GM23338 (cell line): ENCODE data around the gene ZNF468. TPM values are rescaled to one million over a fixed set of nuclear protein-coding genes. Genes with fewer than 3 reads are reported as not detected.

Experiments
- ATAC-seq: fragments of 200-7000 bp; cut with Tn5 transposase; 3 replicates; pipeline ENCODE4 v1.9.1; 2020
- DNase-seq: peaks from one replicate; pipeline ENCODE4 v3.0.0-alpha.2; 2015; ENCODE audit warnings: low spot score
- H2AFZ ChIP-seq: fragments of 200-600 bp; sonication (generic); 2 replicates; pipeline ENCODE4 v1.8.0; 2016; ENCODE audit warnings: antibody characterized with exemption, mild to moderate bottlenecking, moderate library complexity
- H3F3A ChIP-seq: fragments of 200-600 bp; sonication (generic); replicated peaks from 2 replicates; pipeline ENCODE4 v1.8.0; 2017; ENCODE audit warnings: antibody characterized with exemption, mixed run types, low read depth
- H3K27ac ChIP-seq: fragments of 200-600 bp; sonication (generic); 2 replicates; pipeline ENCODE4 v1.6.1; 2016; ENCODE audit warnings: low read depth
- H3K27me3 ChIP-seq: fragments of 200-600 bp; sonication (generic); 2 replicates; pipeline ENCODE4 v1.8.0; 2016; ENCODE audit warnings: mild to moderate bottlenecking, mixed run types, moderate library complexity; ENCODE audit not compliant: insufficient read depth
- H3K36me3 ChIP-seq: fragments of 200-600 bp; sonication (generic); 2 replicates; pipeline ENCODE4 v1.8.0; 2016; ENCODE audit warnings: mild to moderate bottlenecking; ENCODE audit not compliant: insufficient read depth
- H3K4me1 ChIP-seq: fragments of 200-600 bp; sonication (generic); 2 replicates; pipeline ENCODE4 v1.8.0; 2016; ENCODE audit warnings: mild to moderate bottlenecking, moderate library complexity; ENCODE audit not compliant: insufficient read depth
- H3K4me2 ChIP-seq: fragments of 200-600 bp; sonication (generic); 2 replicates; pipeline ENCODE4 v1.7.1; 2017; ENCODE audit warnings: mixed run types
- H3K4me3 ChIP-seq: fragments of 200-600 bp; sonication (generic); 2 replicates; pipeline ENCODE4 v1.6.1; 2016; ENCODE audit warnings: mixed run types
- H3K79me2 ChIP-seq: fragments of 200-600 bp; sonication (generic); replicated peaks from 2 replicates; pipeline ENCODE4 v1.8.0; 2017; ENCODE audit warnings: mild to moderate bottlenecking; ENCODE audit not compliant: insufficient read depth
- H3K9me2 ChIP-seq: fragments of 200-600 bp; sonication (generic); 2 replicates; pipeline ENCODE4 v1.8.0; 2017; ENCODE audit not compliant: insufficient read depth
- H4K20me1 ChIP-seq: fragments of 200-600 bp; sonication (generic); replicated peaks from 2 replicates; pipeline ENCODE4 v1.8.0; 2017; ENCODE audit warnings: mild to moderate bottlenecking; ENCODE audit not compliant: insufficient read depth
- H3K27ac Mint-ChIP-seq: 2 replicates; pipeline ENCODE4 v1.8.0; 2020; ENCODE audit warnings: inconsistent platforms, mild to moderate bottlenecking, moderate library complexity, mixed read lengths
- H3K27me3 Mint-ChIP-seq: 3 replicates; pipeline ENCODE4 v1.8.0; 2022; ENCODE audit warnings: low read depth, mild to moderate bottlenecking, moderate library complexity, mixed read lengths, inconsistent platforms; ENCODE audit not compliant: insufficient read depth, poor library complexity
- H3K36me3 Mint-ChIP-seq: 3 replicates; pipeline ENCODE4 v1.8.0; 2021; ENCODE audit warnings: low read depth, mild to moderate bottlenecking, inconsistent platforms, moderate library complexity, mixed read lengths
- H3K4me1 Mint-ChIP-seq: 3 replicates; pipeline ENCODE4 v1.8.0; 2020; ENCODE audit warnings: mild to moderate bottlenecking, inconsistent platforms, mixed read lengths
- H3K4me3 Mint-ChIP-seq: 3 replicates; pipeline ENCODE4 v1.8.0; 2021; ENCODE audit warnings: moderate library complexity, mild to moderate bottlenecking, inconsistent platforms, mixed read lengths
- H3K9me3 Mint-ChIP-seq: 3 replicates; pipeline ENCODE4 v1.8.0; 2020; ENCODE audit warnings: moderate library complexity, mild to moderate bottlenecking, inconsistent platforms, mixed read lengths
- CREB1 ChIP-seq: fragments of 250-450 bp; sonication (Bioruptor Pico); IDR thresholded peaks from 2 replicates; pipeline ENCODE4 v1.5.0; 2020; ENCODE audit warnings: low read depth, mild to moderate bottlenecking, moderate library complexity
- JUNB ChIP-seq: IDR thresholded peaks from one replicate; pipeline ENCODE4 v1.6.1; 2016; ENCODE audit warnings: antibody characterized with exemption; ENCODE audit not compliant: unreplicated experiment
- STAT1 ChIP-seq: IDR thresholded peaks from one replicate; pipeline ENCODE4 v1.6.1; 2016; ENCODE audit warnings: antibody characterized with exemption; ENCODE audit not compliant: unreplicated experiment
- polyA plus RNA-seq: library from polyadenylated mRNA; unstranded; fragments of >200 nt; fragmentation: Nextera tagmentation; extraction: Ambion mirVana; gene quantifications from 2 replicates; pipeline ENCODE4 v1.2.1, GENCODE V29; 2016
- total RNA-seq: library from RNA; depleted of rRNA; stranded (reverse); fragments of >200 nt; shearing (Covaris generic); gene quantifications from 2 replicates; pipeline ENCODE4 v1.2.3, GENCODE V29; 2014
- TF ChIP-seq, protein P1 (sequence below): fragments of 250-450 bp; sonication (Bioruptor Pico); IDR thresholded peaks from 2 replicates; pipeline ENCODE4 v1.5.0; 2020; ENCODE audit warnings: mild to moderate bottlenecking, moderate library complexity
- TF ChIP-seq, protein P2 (sequence below): IDR thresholded peaks from one replicate; pipeline ENCODE4 v1.6.1; 2018; ENCODE audit warnings: antibody characterized with exemption; ENCODE audit not compliant: unreplicated experiment
- TF ChIP-seq, protein P3 (sequence below): IDR thresholded peaks from 2 replicates; pipeline ENCODE4 v1.6.1; 2016; ENCODE audit warnings: antibody characterized with exemption
- TF ChIP-seq, protein P4 (sequence below), 2 experiments: fragments of 200-600 bp in 1 of 2; sonication (generic) in 1 of 2; conservative IDR thresholded peaks; 2 replicates each; pipeline versions ENCODE4 v1.5.1 to v1.6.1; 2016 to 2017; ENCODE audit warnings: antibody characterized with exemption in 2 of 2, low read depth in 2 of 2, mild to moderate bottlenecking in 2 of 2, moderate library complexity in 1 of 2

ZNF468 gene
- total and polyA plus RNA-seq, 2 experiments from 2014 or later: 11.8 to 34.9 TPM

DNA sequence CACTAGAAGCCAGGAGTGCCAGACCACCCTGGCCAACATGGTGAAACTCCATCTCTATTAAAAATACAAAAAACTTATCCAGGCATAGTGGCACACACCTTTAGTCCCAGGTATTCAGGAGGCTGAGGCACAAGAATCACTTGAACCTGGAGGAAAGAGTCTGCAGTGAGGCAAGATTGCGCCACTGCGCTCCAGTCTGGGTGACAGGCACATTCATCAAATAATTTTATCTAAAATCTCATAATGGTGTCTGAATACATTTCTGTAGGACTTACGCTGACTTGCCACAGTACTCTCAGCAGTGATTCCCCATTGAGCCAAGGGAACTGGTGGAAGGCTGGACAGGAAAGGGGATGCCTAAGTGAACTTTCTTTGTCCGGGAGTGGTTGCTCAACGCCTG lies 31.7 kb downstream of the ZNF468 start (continued):
- TF ChIP-seq, protein P1, sequence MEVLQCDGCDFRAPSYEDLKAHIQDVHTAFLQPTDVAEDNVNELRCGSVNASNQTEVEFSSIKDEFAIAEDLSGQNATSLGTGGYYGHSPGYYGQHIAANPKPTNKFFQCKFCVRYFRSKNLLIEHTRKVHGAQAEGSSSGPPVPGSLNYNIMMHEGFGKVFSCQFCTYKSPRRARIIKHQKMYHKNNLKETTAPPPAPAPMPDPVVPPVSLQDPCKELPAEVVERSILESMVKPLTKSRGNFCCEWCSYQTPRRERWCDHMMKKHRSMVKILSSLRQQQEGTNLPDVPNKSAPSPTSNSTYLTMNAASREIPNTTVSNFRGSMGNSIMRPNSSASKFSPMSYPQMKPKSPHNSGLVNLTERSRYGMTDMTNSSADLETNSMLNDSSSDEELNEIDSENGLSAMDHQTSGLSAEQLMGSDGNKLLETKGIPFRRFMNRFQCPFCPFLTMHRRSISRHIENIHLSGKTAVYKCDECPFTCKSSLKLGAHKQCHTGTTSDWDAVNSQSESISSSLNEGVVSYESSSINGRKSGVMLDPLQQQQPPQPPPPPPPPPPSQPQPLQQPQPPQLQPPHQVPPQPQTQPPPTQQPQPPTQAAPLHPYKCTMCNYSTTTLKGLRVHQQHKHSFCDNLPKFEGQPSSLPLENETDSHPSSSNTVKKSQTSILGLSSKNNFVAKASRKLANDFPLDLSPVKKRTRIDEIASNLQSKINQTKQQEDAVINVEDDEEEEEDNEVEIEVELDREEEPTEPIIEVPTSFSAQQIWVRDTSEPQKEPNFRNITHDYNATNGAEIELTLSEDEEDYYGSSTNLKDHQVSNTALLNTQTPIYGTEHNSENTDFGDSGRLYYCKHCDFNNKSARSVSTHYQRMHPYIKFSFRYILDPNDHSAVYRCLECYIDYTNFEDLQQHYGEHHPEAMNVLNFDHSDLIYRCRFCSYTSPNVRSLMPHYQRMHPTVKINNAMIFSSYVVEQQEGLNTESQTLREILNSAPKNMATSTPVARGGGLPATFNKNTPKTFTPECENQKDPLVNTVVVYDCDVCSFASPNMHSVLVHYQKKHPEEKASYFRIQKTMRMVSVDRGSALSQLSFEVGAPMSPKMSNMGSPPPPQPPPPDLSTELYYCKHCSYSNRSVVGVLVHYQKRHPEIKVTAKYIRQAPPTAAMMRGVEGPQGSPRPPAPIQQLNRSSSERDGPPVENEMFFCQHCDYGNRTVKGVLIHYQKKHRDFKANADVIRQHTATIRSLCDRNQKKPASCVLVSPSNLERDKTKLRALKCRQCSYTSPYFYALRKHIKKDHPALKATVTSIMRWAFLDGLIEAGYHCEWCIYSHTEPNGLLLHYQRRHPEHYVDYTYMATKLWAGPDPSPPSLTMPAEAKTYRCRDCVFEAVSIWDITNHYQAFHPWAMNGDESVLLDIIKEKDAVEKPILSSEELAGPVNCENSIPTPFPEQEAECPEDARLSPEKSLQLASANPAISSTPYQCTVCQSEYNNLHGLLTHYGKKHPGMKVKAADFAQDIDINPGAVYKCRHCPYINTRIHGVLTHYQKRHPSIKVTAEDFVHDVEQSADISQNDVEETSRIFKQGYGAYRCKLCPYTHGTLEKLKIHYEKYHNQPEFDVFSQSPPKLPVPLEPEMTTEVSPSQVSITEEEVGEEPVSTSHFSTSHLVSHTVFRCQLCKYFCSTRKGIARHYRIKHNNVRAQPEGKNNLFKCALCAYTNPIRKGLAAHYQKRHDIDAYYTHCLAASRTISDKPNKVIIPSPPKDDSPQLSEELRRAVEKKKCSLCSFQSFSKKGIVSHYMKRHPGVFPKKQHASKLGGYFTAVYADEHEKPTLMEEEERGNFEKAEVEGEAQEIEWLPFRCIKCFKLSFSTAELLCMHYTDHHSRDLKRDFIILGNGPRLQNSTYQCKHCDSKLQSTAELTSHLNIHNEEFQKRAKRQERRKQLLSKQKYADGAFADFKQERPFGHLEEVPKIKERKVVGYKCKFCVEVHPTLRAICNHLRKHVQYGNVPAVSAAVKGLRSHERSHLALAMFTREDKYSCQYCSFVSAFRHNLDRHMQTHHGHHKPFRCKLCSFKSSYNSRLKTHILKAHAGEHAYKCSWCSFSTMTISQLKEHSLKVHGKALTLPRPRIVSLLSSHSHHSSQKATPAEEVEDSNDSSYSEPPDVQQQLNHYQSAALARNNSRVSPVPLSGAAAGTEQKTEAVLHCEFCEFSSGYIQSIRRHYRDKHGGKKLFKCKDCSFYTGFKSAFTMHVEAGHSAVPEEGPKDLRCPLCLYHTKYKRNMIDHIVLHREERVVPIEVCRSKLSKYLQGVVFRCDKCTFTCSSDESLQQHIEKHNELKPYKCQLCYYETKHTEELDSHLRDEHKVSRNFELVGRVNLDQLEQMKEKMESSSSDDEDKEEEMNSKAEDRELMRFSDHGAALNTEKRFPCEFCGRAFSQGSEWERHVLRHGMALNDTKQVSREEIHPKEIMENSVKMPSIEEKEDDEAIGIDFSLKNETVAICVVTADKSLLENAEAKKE: no peak
- TF ChIP-seq, protein P2, sequence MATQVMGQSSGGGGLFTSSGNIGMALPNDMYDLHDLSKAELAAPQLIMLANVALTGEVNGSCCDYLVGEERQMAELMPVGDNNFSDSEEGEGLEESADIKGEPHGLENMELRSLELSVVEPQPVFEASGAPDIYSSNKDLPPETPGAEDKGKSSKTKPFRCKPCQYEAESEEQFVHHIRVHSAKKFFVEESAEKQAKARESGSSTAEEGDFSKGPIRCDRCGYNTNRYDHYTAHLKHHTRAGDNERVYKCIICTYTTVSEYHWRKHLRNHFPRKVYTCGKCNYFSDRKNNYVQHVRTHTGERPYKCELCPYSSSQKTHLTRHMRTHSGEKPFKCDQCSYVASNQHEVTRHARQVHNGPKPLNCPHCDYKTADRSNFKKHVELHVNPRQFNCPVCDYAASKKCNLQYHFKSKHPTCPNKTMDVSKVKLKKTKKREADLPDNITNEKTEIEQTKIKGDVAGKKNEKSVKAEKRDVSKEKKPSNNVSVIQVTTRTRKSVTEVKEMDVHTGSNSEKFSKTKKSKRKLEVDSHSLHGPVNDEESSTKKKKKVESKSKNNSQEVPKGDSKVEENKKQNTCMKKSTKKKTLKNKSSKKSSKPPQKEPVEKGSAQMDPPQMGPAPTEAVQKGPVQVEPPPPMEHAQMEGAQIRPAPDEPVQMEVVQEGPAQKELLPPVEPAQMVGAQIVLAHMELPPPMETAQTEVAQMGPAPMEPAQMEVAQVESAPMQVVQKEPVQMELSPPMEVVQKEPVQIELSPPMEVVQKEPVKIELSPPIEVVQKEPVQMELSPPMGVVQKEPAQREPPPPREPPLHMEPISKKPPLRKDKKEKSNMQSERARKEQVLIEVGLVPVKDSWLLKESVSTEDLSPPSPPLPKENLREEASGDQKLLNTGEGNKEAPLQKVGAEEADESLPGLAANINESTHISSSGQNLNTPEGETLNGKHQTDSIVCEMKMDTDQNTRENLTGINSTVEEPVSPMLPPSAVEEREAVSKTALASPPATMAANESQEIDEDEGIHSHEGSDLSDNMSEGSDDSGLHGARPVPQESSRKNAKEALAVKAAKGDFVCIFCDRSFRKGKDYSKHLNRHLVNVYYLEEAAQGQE: no peak

DNA sequence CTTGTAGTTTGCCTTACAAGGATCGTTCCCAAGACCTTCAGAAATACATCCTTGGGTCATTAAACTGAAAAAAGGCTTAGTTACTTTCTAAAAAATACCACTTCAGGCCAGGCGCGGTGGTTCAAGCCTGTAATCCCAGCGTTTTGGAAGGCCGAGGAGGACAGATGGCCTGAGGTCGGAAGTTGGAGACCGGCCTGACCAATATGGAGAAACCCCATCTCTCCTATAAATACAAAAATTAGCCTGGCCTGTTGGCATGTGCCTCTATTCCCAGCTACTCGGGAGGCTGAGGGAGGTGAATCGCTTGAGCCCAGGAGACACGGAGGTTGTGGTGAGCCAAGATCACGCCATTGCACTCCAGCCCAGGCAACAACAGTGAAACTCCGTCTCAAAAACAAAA lies 33.7 kb downstream of the ZNF468 start:
- peaks cover 5% of the 10 kb centered on the region; the same call in 1 of the 2 replicates for H3K27me3 ChIP-seq
- TF ChIP-seq, protein P3, sequence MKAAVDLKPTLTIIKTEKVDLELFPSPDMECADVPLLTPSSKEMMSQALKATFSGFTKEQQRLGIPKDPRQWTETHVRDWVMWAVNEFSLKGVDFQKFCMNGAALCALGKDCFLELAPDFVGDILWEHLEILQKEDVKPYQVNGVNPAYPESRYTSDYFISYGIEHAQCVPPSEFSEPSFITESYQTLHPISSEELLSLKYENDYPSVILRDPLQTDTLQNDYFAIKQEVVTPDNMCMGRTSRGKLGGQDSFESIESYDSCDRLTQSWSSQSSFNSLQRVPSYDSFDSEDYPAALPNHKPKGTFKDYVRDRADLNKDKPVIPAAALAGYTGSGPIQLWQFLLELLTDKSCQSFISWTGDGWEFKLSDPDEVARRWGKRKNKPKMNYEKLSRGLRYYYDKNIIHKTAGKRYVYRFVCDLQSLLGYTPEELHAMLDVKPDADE: no peak
- TF ChIP-seq, protein P2: no peak
- TF ChIP-seq STAT1 (no peak), JUNB (no peak), CREB1 (no peak)
- TF ChIP-seq, protein P4, sequence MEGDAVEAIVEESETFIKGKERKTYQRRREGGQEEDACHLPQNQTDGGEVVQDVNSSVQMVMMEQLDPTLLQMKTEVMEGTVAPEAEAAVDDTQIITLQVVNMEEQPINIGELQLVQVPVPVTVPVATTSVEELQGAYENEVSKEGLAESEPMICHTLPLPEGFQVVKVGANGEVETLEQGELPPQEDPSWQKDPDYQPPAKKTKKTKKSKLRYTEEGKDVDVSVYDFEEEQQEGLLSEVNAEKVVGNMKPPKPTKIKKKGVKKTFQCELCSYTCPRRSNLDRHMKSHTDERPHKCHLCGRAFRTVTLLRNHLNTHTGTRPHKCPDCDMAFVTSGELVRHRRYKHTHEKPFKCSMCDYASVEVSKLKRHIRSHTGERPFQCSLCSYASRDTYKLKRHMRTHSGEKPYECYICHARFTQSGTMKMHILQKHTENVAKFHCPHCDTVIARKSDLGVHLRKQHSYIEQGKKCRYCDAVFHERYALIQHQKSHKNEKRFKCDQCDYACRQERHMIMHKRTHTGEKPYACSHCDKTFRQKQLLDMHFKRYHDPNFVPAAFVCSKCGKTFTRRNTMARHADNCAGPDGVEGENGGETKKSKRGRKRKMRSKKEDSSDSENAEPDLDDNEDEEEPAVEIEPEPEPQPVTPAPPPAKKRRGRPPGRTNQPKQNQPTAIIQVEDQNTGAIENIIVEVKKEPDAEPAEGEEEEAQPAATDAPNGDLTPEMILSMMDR (conservative IDR thresholded peaks at IDR 0.05; ENCODE audit: low read depth in 2 of 2): no peak

More for the DNA sequence above, 33.7 kb downstream of the ZNF468 start:
- H3K4me3 ChIP-seq: no peak overlapping the region
- H2AFZ ChIP-seq: no peak overlapping the region
- Mint-ChIP-seq H3K27me3 (peaks cover 20% of the 10 kb centered on the region), H3K27ac (no peak overlapping the region), H3K4me3 (no peak overlapping the region), H3K4me1 (peaks cover 6% of the 10 kb centered on the region), H3K36me3 (no peaks in the 10 kb centered on the region; the same call in 2 of the 3 replicates), H3K9me3 (no peaks in the 10 kb centered on the region)
- ATAC-seq: no peak
- no peaks in the 10 kb centered on the region for H3K4me1 ChIP-seq
- H3K9me2 ChIP-seq: no peaks in the 10 kb centered on the region
- no peak overlapping the region for H3K27ac ChIP-seq
- no peak for DNase-seq
- no peaks in the 10 kb centered on the region for H3F3A ChIP-seq
- H3K4me2 ChIP-seq: no peak overlapping the region
- no peaks in the 10 kb centered on the region for H3K36me3 ChIP-seq
- H3K79me2 ChIP-seq: no peaks in the 10 kb centered on the region
- H4K20me1 ChIP-seq: no peaks in the 10 kb centered on the region
